Panc1 (cell line): Measurements from ENCODE around the gene CXorf38. TPM values are rescaled to one million over a fixed set of nuclear protein-coding genes. Genes with fewer than 3 reads are reported as not detected.

Experiments
- ATAC-seq: fragments of 200-7000 bp; cut with Tn5 transposase; 2 replicates; pipeline ENCODE4 v1.9.1; 2020; ENCODE audit warnings: mild to moderate bottlenecking, moderate library complexity
- BruUV-seq: library from RNA; stranded (reverse); fragments of 400-500 nt; replicated peaks from 2 replicates; lab custom pipeline; 2021; lab: Mats Ljungman, UMichigan
- CTCF ChIA-PET: fragments of 300-600 bp; sonication (Branson Sonifier 250); formaldehyde crosslinking; loops from one replicate; lab custom pipeline; 2022; ENCODE audit warnings: antibody characterized with exemption; lab: Charles Lee
- POLR2A ChIA-PET: fragments of 300-600 bp; sonication (Branson Sonifier 250); formaldehyde crosslinking; loops from one replicate; lab custom pipeline; 2022; ENCODE audit warnings: antibody characterized with exemption; lab: Charles Lee
- DNase-seq: peaks from one replicate; pipeline ENCODE4 v3.0.0-alpha.2; 2010; ENCODE audit warnings: low read depth, low spot score
- H3K27ac ChIP-seq: 2 replicates; pipeline ENCODE4 v1.5.1; 2011; ENCODE audit warnings: mild to moderate bottlenecking, low read length, inconsistent platforms
- H3K27me3 ChIP-seq: fragments of 200-500 bp; sonication (Bioruptor generic); 2 replicates; pipeline ENCODE4 v1.6.0; 2014; ENCODE audit warnings: low read length, inconsistent platforms; ENCODE audit not compliant: control insufficient read depth, insufficient read depth
- H3K36me3 ChIP-seq: fragments of 200-500 bp; sonication (Bioruptor generic); 2 replicates; pipeline ENCODE4 v1.5.1; 2014; ENCODE audit warnings: inconsistent platforms, mild to moderate bottlenecking, low read length, moderate library complexity; ENCODE audit not compliant: control insufficient read depth, insufficient read depth
- H3K4me1 ChIP-seq: 2 replicates; pipeline ENCODE4 v1.5.1; 2011; ENCODE audit warnings: inconsistent platforms, mild to moderate bottlenecking, low read length, moderate library complexity; ENCODE audit not compliant: control insufficient read depth, insufficient read depth
- H3K4me3 ChIP-seq, 2 experiments: 2 replicates each; pipeline ENCODE4 v1.5.1; 2011 to 2012; ENCODE audit warnings: low read depth in 2 of 2, low read length in 2 of 2, mild to moderate bottlenecking in 2 of 2, inconsistent platforms in 1 of 2, moderate library complexity in 1 of 2
- H3K9me3 ChIP-seq: fragments of 200-500 bp; sonication (Bioruptor generic); 2 replicates; pipeline ENCODE4 v1.5.1; 2014; ENCODE audit warnings: low read depth, mild to moderate bottlenecking, inconsistent platforms, low read length, moderate library complexity; ENCODE audit not compliant: control insufficient read depth, insufficient read depth
- POLR2AphosphoS5 ChIP-seq: IDR thresholded peaks from 2 replicates; pipeline ENCODE4 v1.6.1; 2012; ENCODE audit warnings: mild to moderate bottlenecking, low read depth, low read length, moderate library complexity
- SIN3A ChIP-seq: IDR thresholded peaks from 2 replicates; pipeline ENCODE4 v1.6.1; 2012; ENCODE audit warnings: low read depth, mild to moderate bottlenecking, low read length, moderate library complexity, borderline replicate concordance; ENCODE audit not compliant: insufficient read depth
- TCF7L2 ChIP-seq: IDR thresholded peaks from 2 replicates; pipeline ENCODE4 v1.6.1; 2011; ENCODE audit warnings: mild to moderate bottlenecking, low read depth, low read length, inconsistent platforms
- in situ Hi-C: cut with HindIII; loops from 2 replicates; pipeline ENCODE4 v1.10.0; 2016; ENCODE audit warnings: low sequenced_read_pairs, low pct_unique_long_range_greater_than_20kb
- intact Hi-C: fragments of 100-400 bp; cut with micrococcal nuclease; formaldehyde crosslinking; loops from one replicate; pipeline ENCODE4 v1.10.0; 2022; ENCODE audit not compliant: unreplicated experiment
- total RNA-seq: library from RNA; stranded (reverse); gene quantifications from one replicate; pipeline ENCODE4 v1.2.1, GENCODE V29; 2021; ENCODE audit not compliant: unreplicated experiment
- TF ChIP-seq, protein P1 (sequence below), 2 experiments: IDR thresholded peaks; 2 replicates each; pipeline ENCODE4 v1.6.1; 2011 to 2012; ENCODE audit warnings: low read depth in 2 of 2, control low read depth in 1 of 2, low read length in 1 of 2, mild to moderate bottlenecking in 1 of 2, moderate library complexity in 1 of 2; ENCODE audit not compliant: insufficient read depth in 1 of 2
- TF ChIP-seq, protein P2 (sequence below): fragments of 450-650 bp; IDR thresholded peaks from 2 replicates; pipeline ENCODE4 v1.5.1; 2017; ENCODE audit warnings: mild to moderate bottlenecking

The CXorf38 gene
- total RNA-seq, 1 experiment from 2014 or later = 7.8 TPM

DNA sequence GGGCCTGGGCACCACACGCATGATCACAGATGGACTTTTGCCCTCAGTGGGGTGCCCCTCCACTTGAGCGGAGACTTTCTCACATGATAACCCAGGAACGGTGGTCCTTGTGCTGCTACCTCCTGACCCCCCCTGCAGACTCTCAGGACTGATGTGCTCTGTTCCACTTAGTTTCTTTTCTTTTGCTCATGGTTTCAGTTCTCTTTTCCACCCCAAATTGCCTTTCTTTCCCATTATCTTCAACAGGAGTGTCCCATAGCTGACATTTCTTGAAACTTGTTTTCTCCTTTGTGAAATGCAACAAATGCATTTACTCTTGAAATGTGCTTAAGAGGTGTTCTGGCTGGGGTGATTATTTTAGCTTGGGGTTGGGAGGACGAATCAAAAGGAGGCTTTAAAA is 15.2 kb downstream of the CXorf38 start:
- no peak overlapping the region for H3K27ac ChIP-seq
- CTCF ChIA-PET = no interaction called here
- intact Hi-C loops = no loop called here
- no peaks in the 10 kb centered on the region for H3K4me1 ChIP-seq
- no peak for ATAC-seq
- no peak for DNase-seq
- BruUV-seq = no TSS peak
- peaks cover 7% of the 10 kb centered on the region for H3K36me3 ChIP-seq
- H3K27me3 ChIP-seq = no peaks in the 10 kb centered on the region
- in situ Hi-C loops = no loop called here
- no peak overlapping the region for H3K4me3 ChIP-seq
- POLR2A ChIA-PET = no interaction called here
- TF ChIP-seq, protein P1, sequence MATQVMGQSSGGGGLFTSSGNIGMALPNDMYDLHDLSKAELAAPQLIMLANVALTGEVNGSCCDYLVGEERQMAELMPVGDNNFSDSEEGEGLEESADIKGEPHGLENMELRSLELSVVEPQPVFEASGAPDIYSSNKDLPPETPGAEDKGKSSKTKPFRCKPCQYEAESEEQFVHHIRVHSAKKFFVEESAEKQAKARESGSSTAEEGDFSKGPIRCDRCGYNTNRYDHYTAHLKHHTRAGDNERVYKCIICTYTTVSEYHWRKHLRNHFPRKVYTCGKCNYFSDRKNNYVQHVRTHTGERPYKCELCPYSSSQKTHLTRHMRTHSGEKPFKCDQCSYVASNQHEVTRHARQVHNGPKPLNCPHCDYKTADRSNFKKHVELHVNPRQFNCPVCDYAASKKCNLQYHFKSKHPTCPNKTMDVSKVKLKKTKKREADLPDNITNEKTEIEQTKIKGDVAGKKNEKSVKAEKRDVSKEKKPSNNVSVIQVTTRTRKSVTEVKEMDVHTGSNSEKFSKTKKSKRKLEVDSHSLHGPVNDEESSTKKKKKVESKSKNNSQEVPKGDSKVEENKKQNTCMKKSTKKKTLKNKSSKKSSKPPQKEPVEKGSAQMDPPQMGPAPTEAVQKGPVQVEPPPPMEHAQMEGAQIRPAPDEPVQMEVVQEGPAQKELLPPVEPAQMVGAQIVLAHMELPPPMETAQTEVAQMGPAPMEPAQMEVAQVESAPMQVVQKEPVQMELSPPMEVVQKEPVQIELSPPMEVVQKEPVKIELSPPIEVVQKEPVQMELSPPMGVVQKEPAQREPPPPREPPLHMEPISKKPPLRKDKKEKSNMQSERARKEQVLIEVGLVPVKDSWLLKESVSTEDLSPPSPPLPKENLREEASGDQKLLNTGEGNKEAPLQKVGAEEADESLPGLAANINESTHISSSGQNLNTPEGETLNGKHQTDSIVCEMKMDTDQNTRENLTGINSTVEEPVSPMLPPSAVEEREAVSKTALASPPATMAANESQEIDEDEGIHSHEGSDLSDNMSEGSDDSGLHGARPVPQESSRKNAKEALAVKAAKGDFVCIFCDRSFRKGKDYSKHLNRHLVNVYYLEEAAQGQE (IDR thresholded peaks at IDR 0.05; ENCODE audit: insufficient read depth in 1 of 2, low read depth in 2 of 2, low read length in 1 of 2) = no peak
- TF ChIP-seq TCF7L2 = no peak
- TF ChIP-seq SIN3A = no peak
- TF ChIP-seq POLR2AphosphoS5 = no peak
- TF ChIP-seq, protein P2, sequence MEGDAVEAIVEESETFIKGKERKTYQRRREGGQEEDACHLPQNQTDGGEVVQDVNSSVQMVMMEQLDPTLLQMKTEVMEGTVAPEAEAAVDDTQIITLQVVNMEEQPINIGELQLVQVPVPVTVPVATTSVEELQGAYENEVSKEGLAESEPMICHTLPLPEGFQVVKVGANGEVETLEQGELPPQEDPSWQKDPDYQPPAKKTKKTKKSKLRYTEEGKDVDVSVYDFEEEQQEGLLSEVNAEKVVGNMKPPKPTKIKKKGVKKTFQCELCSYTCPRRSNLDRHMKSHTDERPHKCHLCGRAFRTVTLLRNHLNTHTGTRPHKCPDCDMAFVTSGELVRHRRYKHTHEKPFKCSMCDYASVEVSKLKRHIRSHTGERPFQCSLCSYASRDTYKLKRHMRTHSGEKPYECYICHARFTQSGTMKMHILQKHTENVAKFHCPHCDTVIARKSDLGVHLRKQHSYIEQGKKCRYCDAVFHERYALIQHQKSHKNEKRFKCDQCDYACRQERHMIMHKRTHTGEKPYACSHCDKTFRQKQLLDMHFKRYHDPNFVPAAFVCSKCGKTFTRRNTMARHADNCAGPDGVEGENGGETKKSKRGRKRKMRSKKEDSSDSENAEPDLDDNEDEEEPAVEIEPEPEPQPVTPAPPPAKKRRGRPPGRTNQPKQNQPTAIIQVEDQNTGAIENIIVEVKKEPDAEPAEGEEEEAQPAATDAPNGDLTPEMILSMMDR = no peak
- H3K9me3 ChIP-seq = no peaks in the 10 kb centered on the region

DNA sequence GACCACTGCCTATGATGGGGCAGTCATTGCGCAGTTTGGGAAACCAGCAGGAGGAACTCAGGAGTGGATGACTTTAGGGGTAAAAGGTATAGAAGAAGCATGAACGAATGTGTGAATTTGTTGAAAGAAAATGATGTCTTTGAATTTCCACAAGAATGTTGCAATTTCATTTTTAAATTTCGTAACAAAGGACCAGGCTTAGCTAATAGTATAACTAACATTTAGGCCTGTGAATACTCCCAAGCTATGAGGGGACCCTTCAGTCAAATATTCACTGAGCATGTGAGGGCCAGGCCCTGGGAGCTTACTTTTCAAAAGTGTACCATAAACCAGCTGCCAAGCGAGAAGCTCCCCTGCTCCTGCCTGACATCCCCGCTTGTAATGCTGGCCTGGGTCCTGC is 18.9 kb downstream of the CXorf38 start:
- POLR2A ChIA-PET = no interaction called here
- ATAC-seq = no peak
- BruUV-seq = no TSS peak
- no peaks in the 10 kb centered on the region for H3K4me1 ChIP-seq
- CTCF ChIA-PET = interaction anchor here (0.7 kb wide), 1 partner anchor 165 kb away, joined by 5 read pairs; no protein-coding TSS in a partner anchor
- intact Hi-C loops (no loop called here), in situ Hi-C loops (no loop called here)
- TF ChIP-seq SIN3A (no peak), POLR2AphosphoS5 (no peak), TCF7L2 (no peak)
- TF ChIP-seq, protein P1 (IDR thresholded peaks at IDR 0.05; ENCODE audit: insufficient read depth in 1 of 2, low read depth in 2 of 2, low read length in 1 of 2) = no peak
- TF ChIP-seq, protein P2 = no peak
- H3K4me3 ChIP-seq = no peak overlapping the region
- H3K27ac ChIP-seq = no peak overlapping the region
- no peaks in the 10 kb centered on the region for H3K27me3 ChIP-seq
- H3K36me3 ChIP-seq = no peaks in the 10 kb centered on the region; the same call in 1 of the 2 replicates
- no peak for DNase-seq
- H3K9me3 ChIP-seq = no peaks in the 10 kb centered on the region
